Activated CD4-positive, CD25-positive, alpha-beta regulatory T cell (primary cell): ENCODE results near the gene XPO4.

ENCODE experiments used
- DNase-seq, 4 experiments: peaks; one replicate each; lab custom pipeline; 2025; lab: John Stamatoyannopoulos, UW

The XPO4 gene

DNA sequence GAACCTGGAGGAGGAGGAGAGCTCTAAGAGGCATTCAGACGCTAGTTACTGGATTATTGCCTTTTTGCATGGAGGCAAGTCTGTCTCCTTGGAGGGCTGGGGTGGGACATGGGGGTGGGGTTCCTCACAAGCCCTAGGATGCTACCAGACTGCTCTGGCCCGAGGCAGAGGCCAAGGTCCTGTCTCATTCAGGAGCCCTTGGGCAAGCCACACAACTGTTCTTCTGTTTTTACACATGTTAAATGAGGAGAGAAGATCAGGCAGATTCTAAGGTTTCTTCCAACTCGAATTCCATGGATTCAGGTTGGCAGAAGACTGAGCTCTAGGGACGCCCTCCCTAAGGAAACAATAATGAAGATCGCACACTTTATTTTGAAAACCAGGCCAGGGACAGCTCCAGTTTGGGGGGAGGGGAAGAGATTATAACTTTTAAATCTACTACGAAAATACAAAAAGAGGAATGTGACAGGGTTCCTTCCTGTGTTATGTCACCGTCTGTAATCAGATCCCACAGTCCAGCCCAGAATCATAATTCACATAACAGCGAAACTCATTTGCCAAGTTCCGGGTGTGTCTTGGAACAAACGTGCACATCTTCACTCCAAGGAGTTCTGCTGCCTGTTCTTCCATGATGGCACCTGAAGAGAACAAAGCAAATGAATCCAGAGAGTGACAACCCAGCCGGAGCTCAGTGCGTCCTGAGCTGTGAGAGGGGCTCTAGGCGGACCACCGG, 173.8 kb downstream of the XPO4 start:
- DNase-seq = no peak

DNA sequence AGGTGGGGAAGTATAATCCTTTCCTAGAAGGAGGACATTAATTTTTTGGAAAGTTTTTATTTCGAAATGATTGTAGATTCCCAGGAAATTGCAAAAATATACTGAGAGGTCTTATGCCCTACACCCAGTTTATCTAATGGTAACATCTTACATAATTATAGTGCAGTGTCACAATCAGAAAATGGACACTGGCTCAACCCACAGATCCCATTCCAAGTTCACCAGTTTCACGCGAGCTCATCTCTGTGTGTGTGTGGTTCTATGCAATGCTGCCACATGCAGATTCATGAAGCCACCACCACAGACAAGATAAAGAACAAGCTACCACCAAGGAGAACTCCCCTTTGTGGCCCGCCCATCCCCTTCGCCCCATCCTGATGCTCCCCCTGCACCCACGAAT, 174.7 kb downstream of the XPO4 start:
- DNase-seq = no peak
